ENCODE measurements around the gene ALS2.

The ALS2 gene

DNA sequence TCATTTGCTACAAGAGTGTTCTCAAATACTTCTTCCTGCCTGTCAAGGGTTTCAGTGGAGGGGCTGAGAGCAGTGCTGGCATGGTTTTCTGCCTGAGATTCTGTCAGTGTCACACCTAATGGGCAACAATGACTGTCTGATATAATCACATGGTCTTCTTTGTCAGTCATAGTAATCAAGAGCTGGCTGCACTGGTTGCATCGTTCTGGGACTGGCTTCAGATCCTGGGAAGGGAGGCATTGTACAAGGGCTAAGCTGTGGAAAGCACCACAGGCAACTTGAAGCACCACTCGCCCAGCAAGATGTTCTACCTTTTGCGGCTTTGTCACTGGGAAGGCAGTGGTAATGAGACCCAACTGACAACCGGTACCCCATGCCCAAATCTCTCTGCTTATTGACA is 19.6 kb downstream of the ALS2 start:
- Histone ChIP-seq H3K4me1 (ENCODE audit: control insufficient read depth in 5 of 5, insufficient read depth in 5 of 5, low read length in 5 of 5) (no peaks in the 10 kb centered on the region), H3K36me3 (ENCODE audit: control insufficient read depth in 5 of 5, insufficient read depth in 5 of 5, low read length in 5 of 5) (peaks cover 28 to 55% (median 43%) of the 10 kb centered on the region in 5 donors), H3K27ac (ENCODE audit: low read depth, low read length) (no peak overlapping the region), H3K4me3 (ENCODE audit: low read depth in 1 of 5, low read length in 5 of 5) (no peak overlapping the region), H3K9ac (ENCODE audit: low read length in 5 of 5) (no peak overlapping the region), H3K27me3 (ENCODE audit: control insufficient read depth in 5 of 5, insufficient read depth in 4 of 5, low read length in 5 of 5) (no peaks in the 10 kb centered on the region), H3K9me3 (ENCODE audit: control insufficient read depth in 5 of 5, low read length in 5 of 5) (no peaks in the 10 kb centered on the region)

DNA sequence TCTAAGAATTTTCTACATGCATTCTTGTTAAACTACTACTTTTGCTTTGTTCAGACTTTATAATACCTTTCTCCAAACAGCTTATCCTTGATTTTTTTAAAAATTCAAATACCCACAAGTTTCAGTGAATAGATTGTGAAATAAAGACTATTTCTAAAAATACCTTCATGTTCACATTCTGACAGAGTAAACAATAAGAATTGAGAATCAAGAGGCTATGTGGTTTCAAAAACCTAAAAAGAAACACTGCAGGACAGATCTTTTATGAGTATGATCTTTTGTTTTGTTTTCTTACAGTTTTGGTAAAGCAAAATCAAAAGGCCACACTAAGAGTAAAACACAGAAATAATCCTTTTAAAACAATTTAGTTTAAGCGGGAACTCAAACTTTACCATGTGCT is 21.2 kb downstream of the ALS2 start:
- H3K9me3 ChIP-seq (ENCODE audit: control insufficient read depth in 5 of 5, low read length in 5 of 5) = no peaks in the 10 kb centered on the region
- no peaks in the 10 kb centered on the region for H3K27me3 ChIP-seq (ENCODE audit: control insufficient read depth in 5 of 5, insufficient read depth in 4 of 5, low read length in 5 of 5)
- no peak overlapping the region for H3K4me3 ChIP-seq (ENCODE audit: low read depth in 1 of 5, low read length in 5 of 5)
- no peak overlapping the region for H3K27ac ChIP-seq (ENCODE audit: low read depth, low read length)
- H3K9ac ChIP-seq (ENCODE audit: low read length in 5 of 5) = no peak overlapping the region
- H3K4me1 ChIP-seq (ENCODE audit: control insufficient read depth in 5 of 5, insufficient read depth in 5 of 5, low read length in 5 of 5) = no peaks in the 10 kb centered on the region
- H3K36me3 ChIP-seq (ENCODE audit: control insufficient read depth in 5 of 5, insufficient read depth in 5 of 5, low read length in 5 of 5) = peaks cover 27 to 45% (median 39%) of the 10 kb centered on the region in 5 donors

- H3K9ac ChIP-seq (ENCODE audit: low read length in 5 of 5) = no peak overlapping the region
- peaks cover 27 to 51% (median 42%) of the 10 kb centered on the region in 5 donors for H3K36me3 ChIP-seq (ENCODE audit: control insufficient read depth in 5 of 5, insufficient read depth in 5 of 5, low read length in 5 of 5)
- H3K4me1 ChIP-seq (ENCODE audit: control insufficient read depth in 5 of 5, insufficient read depth in 5 of 5, low read length in 5 of 5) = no peaks in the 10 kb centered on the region
- H3K27ac ChIP-seq (ENCODE audit: low read depth, low read length) = no peak overlapping the region
- no peak overlapping the region for H3K4me3 ChIP-seq (ENCODE audit: low read depth in 1 of 5, low read length in 5 of 5)
- H3K27me3 ChIP-seq (ENCODE audit: control insufficient read depth in 5 of 5, insufficient read depth in 4 of 5, low read length in 5 of 5) = no peaks in the 10 kb centered on the region
- no peaks in the 10 kb centered on the region for H3K9me3 ChIP-seq (ENCODE audit: control insufficient read depth in 5 of 5, low read length in 5 of 5)
These were observed 21.9 kb downstream of the ALS2 start for GRCh38 chr2:201758873-201759272.

DNA sequence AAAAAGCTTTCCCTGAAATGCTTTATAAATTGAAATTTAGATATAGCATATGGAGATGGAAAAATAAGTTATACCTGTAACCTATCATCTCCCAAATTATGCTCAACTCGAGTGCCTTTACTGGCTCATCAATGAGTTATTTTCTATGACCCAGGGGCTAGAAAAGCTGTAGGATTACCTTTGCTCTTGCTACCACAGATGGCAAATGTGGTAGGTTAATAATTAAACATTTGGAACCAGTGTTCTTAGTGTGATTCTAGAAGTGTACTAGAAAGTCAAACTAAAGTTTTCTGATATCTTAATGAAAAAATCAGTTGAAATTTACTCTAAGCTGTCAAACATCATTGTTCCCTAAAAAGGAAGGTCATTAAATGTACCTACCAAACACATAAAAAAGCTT is 22.5 kb downstream of the ALS2 start:
- Histone ChIP-seq H3K9ac (ENCODE audit: low read length in 5 of 5) (no peak overlapping the region), H3K9me3 (ENCODE audit: control insufficient read depth in 5 of 5, low read length in 5 of 5) (no peaks in the 10 kb centered on the region), H3K27ac (ENCODE audit: low read depth, low read length) (no peak overlapping the region), H3K36me3 (ENCODE audit: control insufficient read depth in 5 of 5, insufficient read depth in 5 of 5, low read length in 5 of 5) (peaks cover 28 to 51% (median 41%) of the 10 kb centered on the region in 5 donors), H3K4me3 (ENCODE audit: low read depth in 1 of 5, low read length in 5 of 5) (no peak overlapping the region), H3K27me3 (ENCODE audit: control insufficient read depth in 5 of 5, insufficient read depth in 4 of 5, low read length in 5 of 5) (no peaks in the 10 kb centered on the region), H3K4me1 (ENCODE audit: control insufficient read depth in 5 of 5, insufficient read depth in 5 of 5, low read length in 5 of 5) (no peaks in the 10 kb centered on the region)

GRCh38 chr2:201754717-201755415 is 25.9 kb downstream of the ALS2 start:
- Histone ChIP-seq H3K9me3 (ENCODE audit: control insufficient read depth in 5 of 5, low read length in 5 of 5) (no peaks in the 10 kb centered on the region), H3K27ac (ENCODE audit: low read depth, low read length) (no peak overlapping the region), H3K27me3 (ENCODE audit: control insufficient read depth in 5 of 5, insufficient read depth in 4 of 5, low read length in 5 of 5) (no peaks in the 10 kb centered on the region), H3K36me3 (ENCODE audit: control insufficient read depth in 5 of 5, insufficient read depth in 5 of 5, low read length in 5 of 5) (peaks cover 16 to 38% (median 25%) of the 10 kb centered on the region in 5 donors), H3K4me3 (ENCODE audit: low read depth in 1 of 5, low read length in 5 of 5) (no peak overlapping the region), H3K9ac (ENCODE audit: low read length in 5 of 5) (no peak overlapping the region), H3K4me1 (ENCODE audit: control insufficient read depth in 5 of 5, insufficient read depth in 5 of 5, low read length in 5 of 5) (peaks cover 0 to 5% (median 0%) of the 10 kb centered on the region in 5 donors)

DNA sequence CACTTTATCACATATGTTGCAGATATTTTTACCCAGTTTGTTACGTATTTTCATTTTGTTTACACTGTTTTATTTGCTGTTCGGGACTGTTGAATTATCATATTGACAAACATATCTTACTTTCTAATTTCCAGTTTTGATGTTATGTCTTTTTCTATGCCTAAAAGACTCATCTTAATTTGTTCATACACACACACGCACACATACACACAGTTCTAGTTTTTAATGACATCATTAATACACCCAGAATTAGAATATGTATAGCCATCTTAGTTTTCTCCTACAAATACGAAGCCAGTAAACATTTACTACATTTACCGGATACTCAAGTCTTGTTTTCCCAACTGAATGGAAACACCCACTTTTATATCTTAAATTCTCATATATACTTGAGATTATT is 29.2 kb downstream of the ALS2 start:
- Histone ChIP-seq H3K9me3 (ENCODE audit: control insufficient read depth in 5 of 5, low read length in 5 of 5) (no peaks in the 10 kb centered on the region), H3K27ac (ENCODE audit: low read depth, low read length) (no peak overlapping the region), H3K4me1 (ENCODE audit: control insufficient read depth in 5 of 5, insufficient read depth in 5 of 5, low read length in 5 of 5) (peaks cover 0 to 5% (median 0%) of the 10 kb centered on the region in 5 donors), H3K27me3 (ENCODE audit: control insufficient read depth in 5 of 5, insufficient read depth in 4 of 5, low read length in 5 of 5) (no peaks in the 10 kb centered on the region), H3K9ac (ENCODE audit: low read length in 5 of 5) (no peak overlapping the region), H3K36me3 (ENCODE audit: control insufficient read depth in 5 of 5, insufficient read depth in 5 of 5, low read length in 5 of 5) (peaks cover 14 to 37% (median 27%) of the 10 kb centered on the region in 5 donors), H3K4me3 (ENCODE audit: low read depth in 1 of 5, low read length in 5 of 5) (no peak overlapping the region)

DNA sequence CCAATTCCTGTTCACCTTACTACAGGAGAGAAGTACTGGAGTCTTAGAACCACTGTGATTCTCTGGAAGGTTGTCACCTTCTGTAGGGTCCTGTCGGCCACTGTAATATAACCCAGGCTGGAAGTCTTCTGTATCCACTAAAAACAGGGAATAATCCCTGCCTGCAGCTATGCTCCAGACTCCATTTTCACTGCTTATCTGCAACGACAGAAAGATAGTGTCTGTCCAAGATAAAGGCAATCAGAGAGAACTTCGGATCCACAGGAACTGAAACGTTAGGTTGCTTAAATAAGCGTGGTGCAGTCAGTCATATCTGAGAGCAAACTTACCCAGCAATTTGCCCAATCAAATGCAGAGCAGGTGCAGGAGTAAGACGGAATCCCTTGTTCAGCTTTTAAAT is 34.2 kb downstream of the ALS2 start:
- Histone ChIP-seq H3K27me3 (ENCODE audit: control insufficient read depth in 5 of 5, insufficient read depth in 4 of 5, low read length in 5 of 5) (no peaks in the 10 kb centered on the region), H3K36me3 (ENCODE audit: control insufficient read depth in 5 of 5, insufficient read depth in 5 of 5, low read length in 5 of 5) (peaks cover 41 to 57% (median 46%) of the 10 kb centered on the region in 5 donors), H3K4me3 (ENCODE audit: low read depth in 1 of 5, low read length in 5 of 5) (no peak overlapping the region), H3K9ac (ENCODE audit: low read length in 5 of 5) (no peak overlapping the region), H3K27ac (ENCODE audit: low read depth, low read length) (no peak overlapping the region), H3K9me3 (ENCODE audit: control insufficient read depth in 5 of 5, low read length in 5 of 5) (no peaks in the 10 kb centered on the region), H3K4me1 (ENCODE audit: control insufficient read depth in 5 of 5, insufficient read depth in 5 of 5, low read length in 5 of 5) (peaks cover 0 to 5% (median 0%) of the 10 kb centered on the region in 5 donors)

GRCh38 chr2:201735486-201735885 is 45.2 kb downstream of the ALS2 start:
- Histone ChIP-seq H3K4me3 (ENCODE audit: low read depth in 1 of 5, low read length in 5 of 5) (no peak overlapping the region), H3K4me1 (ENCODE audit: control insufficient read depth in 5 of 5, insufficient read depth in 5 of 5, low read length in 5 of 5) (no peaks in the 10 kb centered on the region), H3K27me3 (ENCODE audit: control insufficient read depth in 5 of 5, insufficient read depth in 4 of 5, low read length in 5 of 5) (no peaks in the 10 kb centered on the region), H3K9me3 (ENCODE audit: control insufficient read depth in 5 of 5, low read length in 5 of 5) (peaks cover 0 to 8% (median 0%) of the 10 kb centered on the region in 5 donors), H3K9ac (ENCODE audit: low read length in 5 of 5) (no peak overlapping the region), H3K36me3 (ENCODE audit: control insufficient read depth in 5 of 5, insufficient read depth in 5 of 5, low read length in 5 of 5) (peaks cover 37 to 51% (median 47%) of the 10 kb centered on the region in 5 donors), H3K27ac (ENCODE audit: low read depth, low read length) (no peak overlapping the region)

DNA sequence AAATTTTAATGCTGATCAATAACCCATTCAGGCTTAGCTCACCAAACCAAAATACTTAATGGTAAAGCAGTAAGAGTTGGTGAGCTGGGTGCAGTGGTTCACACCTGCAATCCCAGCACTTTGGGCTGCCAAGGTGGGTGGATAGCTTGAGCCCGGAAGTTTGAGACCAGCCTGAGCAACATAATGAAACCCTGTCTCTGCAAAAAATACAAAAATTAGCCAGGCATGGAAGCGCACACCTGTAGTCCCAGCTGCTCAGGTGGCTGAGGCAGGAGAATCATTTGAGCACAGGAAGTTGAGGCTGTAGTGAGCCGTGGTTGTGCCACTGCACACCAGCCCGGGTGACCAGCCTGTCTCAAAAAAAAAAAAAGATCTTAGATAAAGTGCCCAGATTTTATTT is 46.6 kb downstream of the ALS2 start:
- Histone ChIP-seq H3K4me3 (ENCODE audit: low read depth in 1 of 5, low read length in 5 of 5) (no peak overlapping the region), H3K27me3 (ENCODE audit: control insufficient read depth in 5 of 5, insufficient read depth in 4 of 5, low read length in 5 of 5) (no peaks in the 10 kb centered on the region), H3K9ac (ENCODE audit: low read length in 5 of 5) (no peak overlapping the region), H3K9me3 (ENCODE audit: control insufficient read depth in 5 of 5, low read length in 5 of 5) (peaks cover 0 to 8% (median 0%) of the 10 kb centered on the region in 5 donors), H3K4me1 (ENCODE audit: control insufficient read depth in 5 of 5, insufficient read depth in 5 of 5, low read length in 5 of 5) (no peaks in the 10 kb centered on the region), H3K27ac (ENCODE audit: low read depth, low read length) (no peak overlapping the region), H3K36me3 (ENCODE audit: control insufficient read depth in 5 of 5, insufficient read depth in 5 of 5, low read length in 5 of 5) (peaks cover 37 to 54% (median 48%) of the 10 kb centered on the region in 5 donors)

DNA sequence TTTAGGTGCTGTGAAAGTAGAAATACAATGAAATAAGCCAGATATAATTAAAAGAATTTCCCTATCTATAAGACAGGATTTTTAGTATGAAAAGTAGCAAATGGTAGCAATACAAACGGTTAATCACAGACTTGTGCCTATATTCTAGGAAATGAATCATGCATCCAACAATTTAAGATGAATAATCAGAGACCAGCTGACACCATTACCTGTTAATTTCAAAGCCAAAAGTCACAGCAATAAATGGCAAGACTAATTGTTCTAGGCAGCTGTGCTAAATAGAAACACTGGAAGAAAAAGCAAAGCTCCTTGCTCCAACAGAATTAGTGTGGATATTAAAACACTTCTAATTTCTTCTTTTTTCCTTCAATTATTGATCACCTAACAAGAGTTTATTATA is 47.2 kb downstream of the ALS2 start:
- Histone ChIP-seq H3K36me3 (ENCODE audit: control insufficient read depth in 5 of 5, insufficient read depth in 5 of 5, low read length in 5 of 5) (peaks cover 38 to 58% (median 51%) of the 10 kb centered on the region in 5 donors), H3K9me3 (ENCODE audit: control insufficient read depth in 5 of 5, low read length in 5 of 5) (peaks cover 0 to 8% (median 0%) of the 10 kb centered on the region in 5 donors), H3K27me3 (ENCODE audit: control insufficient read depth in 5 of 5, insufficient read depth in 4 of 5, low read length in 5 of 5) (no peaks in the 10 kb centered on the region), H3K27ac (ENCODE audit: low read depth, low read length) (no peak overlapping the region), H3K9ac (ENCODE audit: low read length in 5 of 5) (no peak overlapping the region), H3K4me1 (ENCODE audit: control insufficient read depth in 5 of 5, insufficient read depth in 5 of 5, low read length in 5 of 5) (no peaks in the 10 kb centered on the region), H3K4me3 (ENCODE audit: low read depth in 1 of 5, low read length in 5 of 5) (no peak overlapping the region)

All from subcutaneous abdominal adipose tissue (tissue), 5 donors.